Peyer's patch (tissue), 4 donors: ENCODE data around the gene FARS2. TPM values are rescaled to one million over a fixed set of nuclear protein-coding genes. Genes with fewer than 3 reads are reported as not detected.
A peak's percentile ranks its signal among the peaks of the same experiment; 100 is the strongest.

ENCODE experiments used
- DNase-seq, 3 donors: peaks; one replicate each; pipeline ENCODE4 v3.0.0-alpha.2; 2017 to 2019
- H3K27ac ChIP-seq, 4 donors: fragments of 200-600 bp; sonication (generic); one replicate each; pipeline ENCODE4 v1.5.1; 2016 to 2019
- H3K27me3 ChIP-seq, 2 donors: fragments of 200-600 bp; sonication (generic); one replicate each; pipeline ENCODE4 v1.5.1; 2019
- H3K36me3 ChIP-seq, 3 donors: fragments of 200-600 bp; sonication (generic); one replicate each; pipeline ENCODE4 v1.5.1; 2016 to 2019
- H3K4me1 ChIP-seq, 4 donors: fragments of 200-600 bp; sonication (generic); one replicate each; pipeline ENCODE4 v1.5.1; 2016 to 2019
- H3K4me3 ChIP-seq, 4 donors: fragments of 200-600 bp; sonication (generic); 1 replicate in 3 of 4; 2 replicates in 1 of 4; pipeline ENCODE4 v1.5.1; 2016 to 2019; ENCODE audit warnings: mild to moderate bottlenecking in 1 of 4
- H3K9me3 ChIP-seq, 4 donors: fragments of 200-600 bp; sonication (generic); one replicate each; pipeline ENCODE4 v1.5.1; 2016 to 2019; ENCODE audit warnings: mild to moderate bottlenecking in 1 of 4
- CTCF ChIP-seq, 6 experiments: fragments of 450-650 bp in 4 of 6; fragments of 200-600 bp in 2 of 6; sonication (generic) in 1 of 6; IDR thresholded peaks; one replicate each; pipeline ENCODE4 v1.5.1; 2017 to 2019; ENCODE audit warnings: antibody characterized with exemption in 6 of 6, mild to moderate bottlenecking in 3 of 6, moderate library complexity in 1 of 6
- POLR2A ChIP-seq, 2 donors: fragments of 450-650 bp; IDR thresholded peaks; one replicate each; pipeline ENCODE4 v1.5.1; 2017; ENCODE audit warnings: antibody characterized with exemption in 2 of 2, mild to moderate bottlenecking in 2 of 2, moderate library complexity in 2 of 2
- total RNA-seq, 4 donors: library from RNA; depleted of rRNA; stranded (reverse); fragments of >200 nt; gene quantifications; one replicate each; pipeline ENCODE4 v1.1.0, GENCODE V29; 2016

FARS2 gene
- total RNA-seq, 4 donors from 2014 or later: 9.5 to 42.1 (median 17.1) TPM

DNA sequence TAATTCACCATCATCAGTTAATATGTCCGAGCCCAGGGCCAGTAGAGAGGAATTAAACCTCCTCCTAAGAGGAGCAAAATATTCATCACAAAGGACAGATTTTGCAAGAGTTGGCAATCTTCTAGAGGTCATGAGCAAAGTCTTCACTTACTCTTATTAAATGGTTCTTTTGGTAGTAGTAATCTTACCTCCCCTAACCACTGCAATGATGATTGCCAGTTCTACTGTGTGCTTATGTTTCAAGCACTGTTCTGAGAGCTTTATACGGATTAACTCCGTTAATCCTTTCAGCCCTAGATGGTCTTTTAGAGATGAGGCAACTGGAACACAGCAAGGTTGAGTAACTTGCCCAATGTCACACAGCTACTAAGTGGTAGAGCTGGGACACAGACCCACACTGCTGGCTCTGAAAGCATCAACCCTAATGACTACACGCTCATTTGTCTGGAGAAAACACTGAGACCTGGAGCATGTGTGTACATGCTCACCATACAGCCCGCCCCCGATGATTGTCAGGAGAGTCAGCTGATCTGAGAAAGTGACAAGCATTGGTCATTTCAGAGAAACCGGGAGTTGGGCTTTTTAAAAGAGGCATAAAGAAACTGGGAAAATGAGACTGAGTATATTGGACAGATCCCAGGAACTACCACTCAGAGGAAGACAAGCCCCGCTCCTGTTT, 469.4 kb downstream of the FARS2 start:
- H3K4me1 ChIP-seq: no peaks in the 10 kb centered on the region
- H3K27ac ChIP-seq: no peak overlapping the region
- H3K27me3 ChIP-seq: no peaks in the 10 kb centered on the region
- no peak for DNase-seq
- H3K9me3 ChIP-seq: no peaks in the 10 kb centered on the region
- TF ChIP-seq POLR2A (IDR thresholded peaks at IDR 0.05): no peak
- TF ChIP-seq CTCF (IDR thresholded peaks at IDR 0.05): no peak
- no peak overlapping the region for H3K4me3 ChIP-seq
- H3K36me3 ChIP-seq: no peaks in the 10 kb centered on the region

- no peak for DNase-seq
- H3K36me3 ChIP-seq: no peaks in the 10 kb centered on the region
- H3K4me3 ChIP-seq: no peak overlapping the region
- H3K9me3 ChIP-seq: no peaks in the 10 kb centered on the region
- H3K4me1 ChIP-seq: no peaks in the 10 kb centered on the region
- no peaks in the 10 kb centered on the region for H3K27me3 ChIP-seq
- peak in 1 of 6 experiments; percentile 1 for TF ChIP-seq CTCF (IDR thresholded peaks at IDR 0.05)
- TF ChIP-seq POLR2A (IDR thresholded peaks at IDR 0.05): no peak
- no peak overlapping the region for H3K27ac ChIP-seq
Measured at GRCh38 chr6:5731435-5731834, 470.1 kb downstream of the FARS2 start.

GRCh38 chr6:5732496-5732895, 471.2 kb downstream of the FARS2 start:
- H3K9me3 ChIP-seq: no peaks in the 10 kb centered on the region
- DNase-seq: no peak
- H3K4me1 ChIP-seq: no peaks in the 10 kb centered on the region
- no peak overlapping the region for H3K4me3 ChIP-seq
- no peak overlapping the region for H3K27ac ChIP-seq
- H3K36me3 ChIP-seq: no peaks in the 10 kb centered on the region
- no peaks in the 10 kb centered on the region for H3K27me3 ChIP-seq
- TF ChIP-seq CTCF (IDR thresholded peaks at IDR 0.05) (no peak), POLR2A (IDR thresholded peaks at IDR 0.05) (no peak)

GRCh38 chr6:5736016-5736738, 474.9 kb downstream of the FARS2 start:
- DNase-seq: no peak
- H3K36me3 ChIP-seq: no peaks in the 10 kb centered on the region
- TF ChIP-seq POLR2A (IDR thresholded peaks at IDR 0.05) (no peak), CTCF (IDR thresholded peaks at IDR 0.05) (no peak)
- no peaks in the 10 kb centered on the region for H3K27me3 ChIP-seq
- H3K4me3 ChIP-seq: no peak overlapping the region
- no peaks in the 10 kb centered on the region for H3K4me1 ChIP-seq
- no peaks in the 10 kb centered on the region for H3K9me3 ChIP-seq
- no peak overlapping the region for H3K27ac ChIP-seq

DNA sequence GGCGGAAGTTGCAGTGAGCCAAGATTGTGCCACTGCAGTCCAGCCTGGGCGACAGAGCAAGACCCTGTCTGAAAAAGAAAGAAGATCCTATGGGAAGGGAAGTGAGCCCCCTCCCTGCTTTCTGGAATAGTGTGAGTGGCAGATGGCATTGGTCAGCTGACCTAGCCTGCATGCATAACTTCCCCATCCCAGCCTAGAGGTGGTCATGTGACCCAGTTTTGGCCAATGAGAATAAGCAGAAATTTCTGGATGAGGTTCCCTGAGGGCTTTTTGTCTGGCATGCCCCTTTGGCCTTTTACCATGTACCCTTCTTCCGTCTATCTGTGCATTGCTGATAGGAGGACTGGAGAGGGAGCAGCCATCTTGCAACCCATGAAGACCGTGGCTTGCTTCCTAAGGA, 476.1 kb downstream of the FARS2 start:
- Histone ChIP-seq H3K9me3 (no peaks in the 10 kb centered on the region), H3K4me1 (no peaks in the 10 kb centered on the region), H3K36me3 (no peaks in the 10 kb centered on the region), H3K27me3 (no peaks in the 10 kb centered on the region), H3K4me3 (no peak overlapping the region), H3K27ac (no peak overlapping the region)
- no peak for DNase-seq
- TF ChIP-seq CTCF (IDR thresholded peaks at IDR 0.05) (no peak), POLR2A (IDR thresholded peaks at IDR 0.05) (no peak)
